ENCODE results near the gene SRPX. TPM values are rescaled to one million over a fixed set of nuclear protein-coding genes. Genes with fewer than 3 reads are reported as not detected.

The SRPX gene
- total and polyA plus RNA-seq, 4 donors, result 14.1 to 110 (median 57.3) TPM

GRCh38 chrX:38240541-38240940 lies 19.9 kb upstream of the SRPX start:
- Histone ChIP-seq H3K27me3 (ENCODE audit: control insufficient read depth in 1 of 2, insufficient read depth in 2 of 2, low read length in 1 of 2) (no peaks in the 10 kb centered on the region), H3K27ac (ENCODE audit: low read depth in 1 of 2, low read length in 2 of 2) (no peak overlapping the region), H3K36me3 (ENCODE audit: control insufficient read depth in 1 of 2, insufficient read depth in 2 of 2, low read length in 1 of 2) (no peaks in the 10 kb centered on the region), H3K4me3 (ENCODE audit: low read length in 2 of 2) (no peak overlapping the region), H3K4me1 (ENCODE audit: control insufficient read depth in 1 of 2, insufficient read depth in 2 of 2, low read length in 2 of 2) (no peaks in the 10 kb centered on the region), H3K9me3 (ENCODE audit: control insufficient read depth, low read length) (no peaks in the 10 kb centered on the region)
- 57 to 59% methylated on average over 2 of the region's 2 CpGs for WGBS, 2 donors
- ATAC-seq (ENCODE audit: low FRiP score) (no peak), DNase-seq (no peak)
- intact Hi-C loops (cut with DNase I), result no loop called here

- Histone ChIP-seq H3K4me1 (ENCODE audit: control insufficient read depth in 1 of 2, insufficient read depth in 2 of 2, low read length in 2 of 2) (no peaks in the 10 kb centered on the region), H3K36me3 (ENCODE audit: control insufficient read depth in 1 of 2, insufficient read depth in 2 of 2, low read length in 1 of 2) (no peaks in the 10 kb centered on the region), H3K27ac (ENCODE audit: low read depth in 1 of 2, low read length in 2 of 2) (no peak overlapping the region), H3K4me3 (ENCODE audit: low read length in 2 of 2) (no peak overlapping the region), H3K9me3 (ENCODE audit: control insufficient read depth, low read length) (no peaks in the 10 kb centered on the region), H3K27me3 (ENCODE audit: control insufficient read depth in 1 of 2, insufficient read depth in 2 of 2, low read length in 1 of 2) (no peaks in the 10 kb centered on the region)
- intact Hi-C loops (cut with DNase I), result no loop called here
- DNase-seq, result no peak
- 70 to 96% methylated on average over 6 of the region's 6 CpGs for WGBS, 2 donors
- ATAC-seq (ENCODE audit: low FRiP score), result no peak
Measured at GRCh38 chrX:38236901-38237615, 16.4 kb upstream of the SRPX start.

- Histone ChIP-seq H3K9me3 (ENCODE audit: control insufficient read depth, low read length) (no peaks in the 10 kb centered on the region), H3K27ac (ENCODE audit: low read depth in 1 of 2, low read length in 2 of 2) (peak overlapping the region in 1 of 2 donors; percentile 67), H3K36me3 (ENCODE audit: control insufficient read depth in 1 of 2, insufficient read depth in 2 of 2, low read length in 1 of 2) (no peaks in the 10 kb centered on the region), H3K4me1 (ENCODE audit: control insufficient read depth in 1 of 2, insufficient read depth in 2 of 2, low read length in 2 of 2) (no peaks in the 10 kb centered on the region), H3K4me3 (ENCODE audit: low read length in 2 of 2) (no peak overlapping the region), H3K27me3 (ENCODE audit: control insufficient read depth in 1 of 2, insufficient read depth in 2 of 2, low read length in 1 of 2) (no peaks in the 10 kb centered on the region)
- intact Hi-C loops (cut with DNase I), result no loop called here
- DNase-seq (no peak), ATAC-seq (ENCODE audit: low FRiP score) (peak; percentile 73)
- 19 to 22% methylated on average over 3 of the region's 3 CpGs for WGBS, 2 donors
Measured at GRCh38 chrX:38233891-38234667, 13.4 kb upstream of the SRPX start.

DNA sequence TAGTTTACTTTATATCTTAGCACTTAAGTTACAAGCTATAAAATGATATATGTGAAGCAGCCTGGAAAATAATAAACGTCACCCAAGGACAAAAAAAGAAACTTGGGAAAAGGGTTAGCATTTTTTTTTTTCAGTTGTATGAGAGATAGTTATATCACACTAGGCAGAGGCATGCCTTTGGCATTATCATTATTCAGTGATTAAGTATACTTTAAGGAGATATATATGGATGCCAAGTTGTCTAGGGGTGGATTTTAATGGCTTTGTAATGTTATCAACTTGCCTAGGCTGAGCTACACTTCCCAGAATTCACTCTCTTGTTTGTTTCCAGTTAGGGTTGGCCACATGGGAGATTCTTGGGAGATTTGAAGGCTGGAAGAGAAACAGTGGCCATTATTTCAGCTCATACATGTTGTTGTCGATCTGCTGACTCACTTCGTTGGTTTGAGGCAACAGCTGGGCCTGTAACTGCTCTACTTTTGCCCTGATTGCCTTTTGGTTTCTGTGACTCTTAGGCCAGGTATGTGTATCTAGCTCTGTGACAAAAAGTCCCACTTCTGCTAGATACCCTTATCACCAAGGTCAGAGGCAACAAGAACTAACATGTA lies 11.5 kb upstream of the SRPX start:
- intact Hi-C loops (cut with DNase I), result no loop called here
- DNase-seq, result no peak
- no peaks in the 10 kb centered on the region for H3K27me3 ChIP-seq (ENCODE audit: control insufficient read depth in 1 of 2, insufficient read depth in 2 of 2, low read length in 1 of 2)
- H3K27ac ChIP-seq (ENCODE audit: low read depth in 1 of 2, low read length in 2 of 2), result no peak overlapping the region
- WGBS, 2 donors, result 51 to 57% methylated on average over 3 of the region's 3 CpGs
- no peaks in the 10 kb centered on the region for H3K36me3 ChIP-seq (ENCODE audit: control insufficient read depth in 1 of 2, insufficient read depth in 2 of 2, low read length in 1 of 2)
- peak; percentile 44 for ATAC-seq (ENCODE audit: low FRiP score)
- H3K4me3 ChIP-seq (ENCODE audit: low read length in 2 of 2), result no peak overlapping the region
- no peaks in the 10 kb centered on the region for H3K4me1 ChIP-seq (ENCODE audit: control insufficient read depth in 1 of 2, insufficient read depth in 2 of 2, low read length in 2 of 2)
- H3K9me3 ChIP-seq (ENCODE audit: control insufficient read depth, low read length), result no peaks in the 10 kb centered on the region

DNA sequence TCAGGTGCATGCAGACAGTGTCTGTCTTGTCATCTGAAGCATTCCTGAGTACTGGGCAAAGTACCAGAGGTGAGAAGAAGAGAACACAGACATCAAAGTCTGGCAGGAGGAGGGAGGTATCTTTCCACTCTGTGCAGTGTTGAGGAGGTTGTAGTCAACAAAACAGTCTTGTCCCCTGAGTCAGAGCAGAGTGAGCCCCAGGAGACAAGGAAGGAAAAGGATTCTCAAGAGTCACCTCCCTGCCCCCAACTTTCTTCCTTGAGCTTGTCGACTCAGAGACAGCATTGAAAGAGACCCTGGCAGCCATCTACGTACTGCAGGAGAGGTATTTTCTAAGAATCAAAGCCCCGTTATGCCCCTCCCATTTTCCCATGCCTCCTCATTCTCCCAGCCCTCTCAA lies 4.4 kb upstream of the SRPX start:
- Histone ChIP-seq H3K4me3 (ENCODE audit: low read length in 2 of 2) (no peak overlapping the region), H3K36me3 (ENCODE audit: control insufficient read depth in 1 of 2, insufficient read depth in 2 of 2, low read length in 1 of 2) (no peaks in the 10 kb centered on the region), H3K9me3 (ENCODE audit: control insufficient read depth, low read length) (no peaks in the 10 kb centered on the region), H3K27me3 (ENCODE audit: control insufficient read depth in 1 of 2, insufficient read depth in 2 of 2, low read length in 1 of 2) (no peaks in the 10 kb centered on the region), H3K27ac (ENCODE audit: low read depth in 1 of 2, low read length in 2 of 2) (no peak overlapping the region), H3K4me1 (ENCODE audit: control insufficient read depth in 1 of 2, insufficient read depth in 2 of 2, low read length in 2 of 2) (no peaks in the 10 kb centered on the region)
- 24 to 39% methylated on average over 3 of the region's 3 CpGs for WGBS, 2 donors
- DNase-seq (no peak), ATAC-seq (ENCODE audit: low FRiP score) (no peak)
- intact Hi-C loops (cut with DNase I), result loop anchor here in 1 of 2 donors (10.0 kb wide), 1 partner anchor 100 kb away; the partner anchor contains the start of gene RPGR

GRCh38 chrX:38224160-38224559 lies 3.5 kb upstream of the SRPX start:
- Histone ChIP-seq H3K27ac (ENCODE audit: low read depth in 1 of 2, low read length in 2 of 2) (no peak overlapping the region), H3K36me3 (ENCODE audit: control insufficient read depth in 1 of 2, insufficient read depth in 2 of 2, low read length in 1 of 2) (no peaks in the 10 kb centered on the region), H3K9me3 (ENCODE audit: control insufficient read depth, low read length) (no peaks in the 10 kb centered on the region), H3K27me3 (ENCODE audit: control insufficient read depth in 1 of 2, insufficient read depth in 2 of 2, low read length in 1 of 2) (no peaks in the 10 kb centered on the region), H3K4me1 (ENCODE audit: control insufficient read depth in 1 of 2, insufficient read depth in 2 of 2, low read length in 2 of 2) (no peaks in the 10 kb centered on the region), H3K4me3 (ENCODE audit: low read length in 2 of 2) (no peak overlapping the region)
- ATAC-seq (ENCODE audit: low FRiP score), result no peak
- no peak for DNase-seq
- intact Hi-C loops (cut with DNase I), result loop anchor here in 1 of 2 donors (10.0 kb wide), 1 partner anchor 101 kb away; the partner anchor contains the start of gene RPGR

GRCh38 chrX:38221391-38221929 lies 789 bp upstream of the SRPX start:
- no peak overlapping the region for H3K4me3 ChIP-seq (ENCODE audit: low read length in 2 of 2)
- DNase-seq (no peak), ATAC-seq (ENCODE audit: low FRiP score) (no peak)
- H3K36me3 ChIP-seq (ENCODE audit: control insufficient read depth in 1 of 2, insufficient read depth in 2 of 2, low read length in 1 of 2), result no peaks in the 10 kb centered on the region
- H3K27ac ChIP-seq (ENCODE audit: low read depth in 1 of 2, low read length in 2 of 2), result no peak overlapping the region
- H3K9me3 ChIP-seq (ENCODE audit: control insufficient read depth, low read length), result no peaks in the 10 kb centered on the region
- H3K27me3 ChIP-seq (ENCODE audit: control insufficient read depth in 1 of 2, insufficient read depth in 2 of 2, low read length in 1 of 2), result no peaks in the 10 kb centered on the region
- intact Hi-C loops (cut with DNase I), result loop anchor here in 1 of 2 donors (10.0 kb wide), 1 partner anchor 103 kb away; the partner anchor contains the start of gene RPGR
- no peaks in the 10 kb centered on the region for H3K4me1 ChIP-seq (ENCODE audit: control insufficient read depth in 1 of 2, insufficient read depth in 2 of 2, low read length in 2 of 2)
- WGBS, 2 donors, result 72 to 78% methylated on average over 10 of the region's 10 CpGs

GRCh38 chrX:38220024-38220414 lies 652 bp downstream of the SRPX start:
- no peaks in the 10 kb centered on the region for H3K36me3 ChIP-seq (ENCODE audit: control insufficient read depth in 1 of 2, insufficient read depth in 2 of 2, low read length in 1 of 2)
- H3K9me3 ChIP-seq (ENCODE audit: control insufficient read depth, low read length), result no peaks in the 10 kb centered on the region
- H3K27me3 ChIP-seq (ENCODE audit: control insufficient read depth in 1 of 2, insufficient read depth in 2 of 2, low read length in 1 of 2), result no peaks in the 10 kb centered on the region
- no peaks in the 10 kb centered on the region for H3K4me1 ChIP-seq (ENCODE audit: control insufficient read depth in 1 of 2, insufficient read depth in 2 of 2, low read length in 2 of 2)
- ATAC-seq (ENCODE audit: low FRiP score) (peak; percentile 72), DNase-seq (peak; percentile 60 to 75)
- intact Hi-C loops (cut with DNase I), result loop anchor here in 1 of 2 donors (10.0 kb wide), 1 partner anchor 105 kb away; the partner anchor contains the start of gene RPGR
- 1 to 39% methylated on average over 14 of the region's 14 CpGs for WGBS, 2 donors
- H3K4me3 ChIP-seq (ENCODE audit: low read length in 2 of 2), result peak overlapping the region; percentile 36 to 93
- H3K27ac ChIP-seq (ENCODE audit: low read depth in 1 of 2, low read length in 2 of 2), result no peak overlapping the region
